Epidermal melanocyte (primary cell): Measurements from ENCODE around the gene ARPP21.

ENCODE experiments used
- DNase-seq: peaks from one replicate; pipeline ENCODE4 v3.0.0; 2011; ENCODE audit warnings: low spot score; ENCODE audit not compliant: insufficient read length

Gene ARPP21

DNA sequence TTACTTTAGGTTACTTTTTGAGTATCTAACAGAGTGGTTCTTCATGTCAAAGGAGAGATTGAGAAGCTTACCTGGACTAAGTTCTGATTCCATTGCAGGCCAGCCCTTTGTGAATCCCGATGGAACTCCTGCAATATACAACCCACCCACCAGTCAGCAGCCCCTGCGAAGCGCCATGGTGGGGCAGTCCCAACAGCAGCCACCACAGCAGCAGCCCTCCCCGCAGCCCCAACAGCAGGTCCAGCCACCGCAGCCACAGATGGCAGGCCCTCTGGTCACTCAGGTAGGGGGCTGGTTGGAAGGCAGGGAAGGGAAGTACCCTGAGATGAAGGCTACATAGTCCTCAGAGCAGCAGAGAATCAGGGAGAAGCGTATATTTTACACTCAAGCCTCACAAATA is 97.8 kb downstream of the ARPP21 start:
- no peak for DNase-seq

GRCh38 chr3:35737527-35737926 is 98.2 kb downstream of the ARPP21 start:
- no peak for DNase-seq

DNA sequence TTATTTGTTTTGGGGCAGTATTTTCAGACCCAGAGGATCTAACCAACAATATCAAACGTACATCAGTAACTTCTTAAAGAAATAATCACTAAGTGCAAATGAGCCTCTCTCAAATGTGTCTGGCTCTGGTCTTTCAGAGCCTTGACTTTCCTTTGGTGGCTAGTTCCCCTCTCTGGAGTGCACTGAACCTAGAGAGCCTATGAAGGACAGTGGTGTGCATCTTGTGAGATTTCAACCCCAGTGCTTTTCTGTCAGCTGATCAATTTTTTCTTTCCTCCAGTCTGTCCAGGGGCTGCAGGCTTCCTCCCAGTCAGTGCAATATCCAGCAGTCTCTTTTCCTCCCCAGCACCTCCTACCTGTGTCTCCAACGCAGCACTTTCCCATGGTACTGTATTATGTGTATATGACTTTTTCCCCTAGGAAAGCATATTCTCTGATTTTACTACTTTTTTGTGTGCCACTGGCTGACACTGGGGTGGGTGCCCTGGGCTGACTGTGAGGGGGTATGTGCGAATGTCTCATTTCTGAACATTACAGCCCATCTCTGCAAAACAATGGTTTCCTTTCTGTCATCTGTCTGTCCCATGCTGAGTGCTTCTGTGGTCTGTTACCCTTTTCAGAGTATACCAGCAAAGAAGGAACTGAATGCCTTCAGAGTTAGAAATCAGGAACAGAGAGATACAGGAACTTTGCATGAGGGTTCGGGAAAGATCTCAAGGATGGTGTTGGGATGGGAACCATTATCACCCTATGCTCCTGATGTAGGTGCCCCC is 98.8 kb downstream of the ARPP21 start:
- no peak for DNase-seq

GRCh38 chr3:35739181-35739809 is 100.0 kb downstream of the ARPP21 start:
- DNase-seq: no peak

DNA sequence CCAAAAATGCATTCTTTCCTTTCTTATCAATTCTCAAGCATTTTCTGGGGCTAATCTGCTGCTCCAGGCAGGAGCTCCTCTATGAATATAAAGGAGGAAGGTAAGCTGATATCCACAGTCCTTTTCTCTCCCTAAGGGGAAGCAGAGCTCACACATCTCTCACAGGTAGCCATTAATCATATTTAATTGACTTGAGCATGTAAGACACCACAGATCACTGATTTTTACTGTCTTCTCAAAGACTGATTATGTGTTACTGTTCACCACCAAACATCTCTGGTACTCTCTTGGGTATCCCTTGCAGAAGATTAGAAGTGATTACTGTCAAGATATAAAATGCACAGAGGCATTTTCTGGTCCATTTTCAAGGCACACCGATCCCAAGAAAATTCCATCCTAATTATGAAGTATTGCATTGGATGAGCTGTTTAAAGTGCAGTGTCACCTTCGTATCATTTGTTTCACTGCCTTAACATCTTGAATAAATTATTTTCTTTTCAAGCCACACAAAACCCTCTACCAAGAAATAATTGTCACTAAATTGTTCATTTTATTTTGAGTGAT is 100.7 kb downstream of the ARPP21 start:
- DNase-seq: no peak

- DNase-seq: no peak
These were observed 103.9 kb downstream of the ARPP21 start for GRCh38 chr3:35743218-35743617.

DNA sequence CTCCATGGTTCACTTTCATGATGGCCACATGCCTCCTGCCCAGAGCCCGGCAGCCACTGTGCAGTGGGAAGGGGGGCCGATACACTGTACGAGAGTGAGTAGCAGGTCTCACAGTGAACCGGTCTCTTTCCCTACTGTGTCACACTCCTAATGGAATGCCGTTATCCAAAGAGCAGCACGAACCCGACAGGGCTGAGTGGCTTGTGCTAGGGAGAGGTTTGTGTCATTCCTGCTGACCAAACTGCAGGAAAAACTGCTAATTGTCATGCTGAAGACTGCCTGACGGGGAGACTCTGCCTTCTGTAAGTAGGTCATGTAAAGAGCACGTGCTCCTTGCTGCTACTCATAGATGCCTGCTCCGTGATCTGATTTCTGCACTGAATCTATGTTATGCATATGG is 105.1 kb downstream of the ARPP21 start:
- DNase-seq: no peak

DNA sequence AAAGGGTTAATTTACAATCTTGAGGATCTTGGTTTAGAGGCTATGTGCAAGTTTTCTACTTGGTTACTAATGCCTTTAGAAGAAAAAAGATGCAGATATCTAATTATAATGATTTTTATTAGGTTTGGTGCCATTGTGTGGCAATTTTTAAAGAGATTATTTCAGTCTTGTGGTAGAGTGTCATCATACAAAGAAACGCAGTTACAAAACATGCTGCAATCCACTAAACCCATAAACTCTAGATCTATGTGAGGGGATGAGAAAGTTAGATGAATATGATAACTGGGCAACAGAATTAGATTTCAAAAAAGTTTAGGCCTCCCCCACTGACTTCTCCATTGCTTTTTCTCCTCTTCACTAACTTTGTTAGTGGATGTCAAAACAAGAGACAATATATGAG is 106.0 kb downstream of the ARPP21 start:
- DNase-seq: no peak

DNA sequence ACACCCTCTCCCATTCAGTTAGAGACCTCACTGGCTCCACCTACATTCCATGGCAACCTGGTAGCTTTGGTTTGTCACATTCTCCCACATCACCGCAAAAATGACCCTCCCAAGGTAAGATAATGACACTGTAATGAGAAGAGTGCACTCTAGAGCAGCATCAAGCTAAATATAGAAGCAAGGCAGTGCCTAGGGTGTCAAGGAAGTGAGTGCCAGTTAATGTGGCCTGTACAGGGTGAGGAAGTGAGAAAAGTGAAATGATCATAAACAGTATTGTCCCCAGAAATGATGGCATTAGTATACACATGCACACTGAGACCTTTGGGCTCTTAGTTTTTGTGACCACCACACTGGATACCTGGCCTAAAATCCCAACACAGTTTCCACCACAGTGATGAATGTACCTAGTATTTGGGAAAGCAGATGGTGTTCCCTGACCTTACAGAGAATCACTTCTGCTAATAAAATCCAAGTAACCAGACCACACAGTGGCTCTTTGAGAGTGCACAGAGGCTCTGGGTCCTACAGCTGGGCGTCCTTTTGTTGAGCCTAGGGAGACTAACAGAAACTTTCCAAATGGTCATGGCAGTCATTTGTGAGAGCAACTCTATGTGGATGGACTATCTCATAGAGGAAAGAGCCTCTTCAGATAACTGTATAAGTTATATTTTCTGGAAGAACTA is 106.6 kb downstream of the ARPP21 start:
- DNase-seq: no peak

DNA sequence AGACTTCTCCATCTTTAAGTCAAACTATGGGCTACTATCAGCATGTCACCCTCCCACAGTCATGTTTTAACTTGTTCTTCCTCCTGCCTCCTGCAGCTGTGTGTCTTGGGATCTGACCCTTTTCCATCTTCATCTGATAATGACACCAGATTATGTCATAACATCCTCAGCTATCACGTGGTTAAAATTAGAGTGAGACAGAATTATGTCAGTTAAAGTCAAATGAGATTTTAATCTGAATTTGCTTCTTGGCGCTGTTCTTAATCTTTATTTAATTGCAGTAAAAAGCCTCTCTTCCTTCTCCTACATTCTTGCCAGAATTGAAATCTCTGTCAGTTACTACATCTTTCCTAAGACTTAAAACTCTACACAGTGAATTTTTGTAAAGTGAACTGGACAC is 107.2 kb downstream of the ARPP21 start:
- no peak for DNase-seq

DNA sequence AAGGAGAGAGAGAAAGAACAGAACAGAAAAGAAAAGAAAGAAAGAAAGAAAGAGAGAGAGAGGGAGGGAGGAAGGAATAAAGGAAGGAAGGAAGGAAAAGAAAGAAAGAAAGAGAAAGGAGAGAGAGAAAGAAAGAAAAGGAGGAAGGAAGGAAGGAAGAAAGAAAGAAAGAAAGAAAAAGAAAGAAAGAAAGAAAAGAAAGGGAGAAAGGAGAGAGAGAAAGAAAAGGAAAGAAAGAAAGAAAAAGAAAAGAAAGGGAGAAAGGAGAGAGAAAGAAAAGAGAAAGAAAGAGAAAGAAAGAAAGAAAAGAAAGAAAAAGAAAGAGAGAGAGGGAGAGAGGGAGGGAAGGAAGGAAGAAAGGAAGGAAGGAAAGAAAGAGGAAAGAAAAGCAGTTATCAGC is 108.8 kb downstream of the ARPP21 start:
- no peak for DNase-seq

- no peak for DNase-seq
These were observed 111.9 kb downstream of the ARPP21 start for GRCh38 chr3:35751207-35751606.

DNA sequence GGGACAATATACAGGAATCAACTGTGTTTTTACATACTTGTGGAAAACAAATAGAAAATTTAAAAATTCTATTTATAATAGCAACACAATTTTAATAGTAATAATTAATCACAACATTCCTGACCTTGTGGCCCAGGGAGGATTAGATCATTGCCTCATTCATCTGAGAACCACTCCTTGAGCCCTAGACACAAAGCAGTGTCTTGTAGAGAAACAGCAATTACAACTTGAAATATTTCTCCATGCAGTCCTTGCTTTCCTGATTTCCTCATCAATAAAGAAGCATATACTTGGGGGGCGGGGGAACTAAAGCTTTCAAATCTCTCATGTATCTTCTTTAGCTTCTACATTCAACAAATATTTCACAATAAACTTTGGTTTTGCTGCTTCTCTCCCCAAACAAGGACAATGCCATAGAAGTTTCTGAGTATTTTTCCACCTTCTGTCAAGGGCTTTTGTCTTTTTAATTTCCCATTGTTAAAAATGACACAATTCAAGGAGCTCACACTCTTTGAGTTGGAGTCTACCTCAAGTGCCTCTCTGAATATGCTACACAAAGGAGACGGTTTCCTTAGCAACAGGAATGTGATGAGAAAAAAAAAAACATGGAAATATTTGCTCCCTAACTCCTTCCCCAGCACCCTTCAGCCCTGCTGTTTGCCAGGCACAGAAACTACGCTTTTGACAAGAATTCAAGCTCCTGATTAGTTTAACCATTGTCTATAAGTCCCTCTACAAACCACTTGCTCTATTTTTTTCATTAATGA is 118.8 kb downstream of the ARPP21 start:
- DNase-seq: no peak

GRCh38 chr3:35760146-35760545 is 120.8 kb downstream of the ARPP21 start:
- no peak for DNase-seq

DNA sequence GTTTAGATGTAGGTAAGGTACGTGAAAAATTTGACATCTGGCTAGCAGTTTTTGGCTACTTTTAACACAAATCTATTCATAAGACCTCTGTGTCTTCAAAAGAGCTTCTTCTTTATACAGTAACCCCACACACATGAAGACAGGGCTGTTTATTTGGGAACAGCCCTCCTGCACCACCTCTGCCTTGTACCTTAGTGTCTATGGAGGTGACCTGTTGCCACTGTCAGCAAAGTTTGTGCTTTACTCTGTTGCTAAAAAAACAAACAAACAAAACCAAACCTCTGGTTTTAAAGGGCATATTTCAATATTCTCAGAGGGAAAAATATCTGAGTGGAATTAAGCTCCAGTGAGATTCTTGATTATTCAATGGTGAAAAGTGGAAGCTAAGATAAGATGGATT is 122.0 kb downstream of the ARPP21 start:
- DNase-seq: no peak

GRCh38 chr3:35772381-35773015 is 133.2 kb downstream of the ARPP21 start:
- DNase-seq: no peak

DNA sequence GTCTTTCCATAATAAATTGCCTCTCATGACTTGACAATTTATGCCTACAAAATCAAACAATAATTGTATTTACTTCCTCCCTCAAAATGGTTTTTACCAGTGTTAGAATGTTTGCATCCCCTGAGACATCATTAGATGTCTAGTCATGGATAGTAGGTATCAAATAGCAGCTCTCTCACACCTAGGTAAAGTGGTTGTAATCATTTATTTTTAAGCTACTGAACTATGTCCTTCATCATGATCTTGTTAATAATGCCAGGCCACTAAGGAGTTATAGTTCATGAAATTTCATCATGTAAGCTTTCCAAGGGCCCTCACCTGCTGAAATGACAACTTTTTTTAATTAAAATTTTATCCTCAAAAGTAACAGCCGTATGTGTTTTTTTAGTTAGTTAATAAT is 134.1 kb downstream of the ARPP21 start:
- no peak for DNase-seq

- DNase-seq: no peak
These were observed 137.0 kb downstream of the ARPP21 start for GRCh38 chr3:35776346-35776745.

- DNase-seq: no peak
These were observed 137.7 kb downstream of the ARPP21 start for GRCh38 chr3:35777065-35777464.

DNA sequence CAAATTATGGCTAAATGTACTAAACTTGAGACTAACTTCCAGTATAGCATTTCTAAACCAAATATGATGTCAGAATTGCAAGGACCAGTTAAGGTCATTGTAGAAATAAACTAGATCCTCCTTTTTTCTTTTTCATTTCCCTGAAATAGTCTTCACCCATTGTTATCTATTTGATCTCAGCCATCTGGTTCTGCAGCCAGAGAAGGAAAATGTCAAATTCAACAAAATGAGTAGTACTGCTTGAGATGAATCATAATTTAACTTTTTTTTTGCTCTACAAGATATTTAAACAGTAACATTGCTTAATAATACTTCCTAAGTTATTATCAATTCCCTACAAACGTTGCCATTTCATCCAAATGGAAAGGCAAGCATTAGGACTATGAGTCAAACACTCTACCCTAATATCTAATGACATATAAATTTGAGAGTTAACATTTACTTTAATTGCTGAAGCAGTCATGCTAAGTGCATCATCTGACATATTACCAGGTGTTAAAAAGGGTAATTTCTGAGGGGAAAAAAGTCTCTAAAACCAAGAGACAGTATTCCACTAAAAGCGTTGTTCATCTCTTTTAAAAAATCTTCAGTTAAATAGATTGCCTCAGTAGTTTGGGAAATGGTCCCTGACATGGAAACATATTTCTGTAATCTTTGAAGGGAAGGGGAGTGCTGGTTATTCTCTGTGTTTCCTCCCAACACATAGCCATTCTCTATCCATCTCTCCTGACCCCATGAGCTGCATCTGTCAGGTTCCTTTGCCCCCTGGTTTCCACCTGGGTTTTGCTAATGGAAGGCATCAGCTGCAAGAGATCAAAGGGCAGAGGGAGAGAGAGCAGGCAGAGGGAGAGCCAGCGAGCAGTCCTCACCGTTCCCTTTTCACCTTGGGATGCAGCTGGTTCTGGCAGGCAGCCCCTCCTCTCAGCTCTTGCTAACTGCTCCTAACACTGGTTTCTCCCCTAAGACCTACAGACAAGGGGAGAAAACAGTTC is 138.5 kb downstream of the ARPP21 start:
- DNase-seq: no peak
